A549 (cell line): ENCODE measurements around the gene KIAA0232. TPM values are rescaled to one million over a fixed set of nuclear protein-coding genes. Genes with fewer than 3 reads are reported as not detected.
A peak's percentile ranks its signal among the peaks of the same experiment; 100 is the strongest.
"Not testable (repeated sequence)": the region's sequence is repeated elsewhere in the genome, so short reads cannot be mapped to it uniquely, and the experiment has no call there.

Experiments used
- ATAC-seq, 2 experiments: fragments of 200-7000 bp in 1 of 2; fragments of >200 bp in 1 of 2; cut with Nextera tagmentation in 1 of 2; cut with Tn5 transposase in 1 of 2; 3 replicates each; pipeline versions ENCODE4 v1.8.0 to v1.9.1; 2018 to 2020; ENCODE audit warnings: mild to moderate bottlenecking in 1 of 2, moderate library complexity in 1 of 2
- CTCF ChIA-PET: fragments of 300-600 bp; sonication (Branson Sonifier 250); formaldehyde crosslinking; extraction: SDS; loops from one replicate; lab custom pipeline; 2021; ENCODE audit warnings: antibody characterized with exemption, inconsistent platforms; lab: Yijun Ruan, JAX
- POLR2A ChIA-PET: fragments of 350-600 bp; formaldehyde crosslinking; extraction: SDS; loops from one replicate; lab custom pipeline; 2021; ENCODE audit warnings: antibody characterized with exemption, inconsistent platforms; lab: Yijun Ruan, JAX
- DNase-seq, 2 experiments: peaks; one replicate each; pipeline versions ENCODE4 v3.0.0 to v3.0.0-alpha.2; 2011 to 2016; ENCODE audit warnings: low read depth in 1 of 2, low spot score in 1 of 2
- FAIRE-seq: peaks from 2 replicates; lab custom pipeline; 2011; peaks lifted over from hg19 to GRCh38; lab: Jason Lieb, UNC
- H3K27ac ChIP-seq, 2 experiments: fragments of >200 bp; sonication (Bioruptor Twin); formaldehyde crosslinking; 3 replicates each; pipeline ENCODE4 v1.5.1; 2016 to 2017
- H3K4me1 ChIP-seq: fragments of >200 bp; sonication (Bioruptor Twin); formaldehyde crosslinking; 3 replicates; pipeline ENCODE4 v1.6.1; 2016
- H3K4me2 ChIP-seq: fragments of >200 bp; sonication (Bioruptor Twin); formaldehyde crosslinking; 3 replicates; pipeline ENCODE4 v1.6.1; 2016
- H3K4me3 ChIP-seq: fragments of >200 bp; sonication (Bioruptor Twin); formaldehyde crosslinking; 3 replicates; pipeline ENCODE4 v1.5.1; 2016
- H3K9me3 ChIP-seq: fragments of >200 bp; sonication (Bioruptor Twin); formaldehyde crosslinking; 3 replicates; pipeline ENCODE4 v1.6.1; 2016
- BHLHE40 ChIP-seq: IDR thresholded peaks from 2 replicates; pipeline ENCODE4 v1.6.1; 2012; ENCODE audit warnings: low read depth, low read length, inconsistent platforms
- CBX2 ChIP-seq: fragments of 200-600 bp; sonication (generic); IDR thresholded peaks from 2 replicates; pipeline ENCODE4 v1.6.1; 2016; ENCODE audit warnings: low read depth, mild to moderate bottlenecking, borderline replicate concordance
- CBX8 ChIP-seq: fragments of 200-600 bp; sonication (generic); IDR thresholded peaks from 2 replicates; pipeline ENCODE4 v1.6.1; 2016
- CEBPB ChIP-seq, 2 experiments: fragments of >200 bp in 1 of 2; sonication (Bioruptor Twin) in 1 of 2; formaldehyde crosslinking in 1 of 2; IDR thresholded peaks; 2 replicates each; pipeline ENCODE4 v1.6.1; 2012 to 2016
- EHF ChIP-seq: fragments of 250-450 bp; sonication (Bioruptor Pico); IDR thresholded peaks from 2 replicates; pipeline ENCODE4 v1.5.0; 2020; ENCODE audit warnings: mild to moderate bottlenecking
- ESRRA ChIP-seq: fragments of 150-350 bp; IDR thresholded peaks from 2 replicates; pipeline ENCODE4 v1.6.1; 2014; ENCODE audit warnings: mild to moderate bottlenecking, low read length, borderline replicate concordance
- KDM1A ChIP-seq: fragments of 200-600 bp; sonication (generic); IDR thresholded peaks from 2 replicates; pipeline ENCODE4 v1.6.1; 2016; ENCODE audit warnings: low read depth, mild to moderate bottlenecking
- RAD21 ChIP-seq, 2 experiments: fragments of >200 bp in 1 of 2; sonication (Bioruptor Twin) in 1 of 2; formaldehyde crosslinking in 1 of 2; IDR thresholded peaks in 1 of 2; conservative IDR thresholded peaks in 1 of 2; 2 replicates in 1 of 2; 3 replicates in 1 of 2; pipeline ENCODE4 v1.6.1; 2012 to 2018; ENCODE audit warnings: inconsistent platforms in 1 of 2
- RNF2 ChIP-seq: fragments of 200-600 bp; sonication (generic); IDR thresholded peaks from 2 replicates; pipeline ENCODE4 v1.6.1; 2016; ENCODE audit warnings: low read depth, mild to moderate bottlenecking, antibody characterized with exemption, moderate library complexity, borderline replicate concordance
- SMC3 ChIP-seq: fragments of >200 bp; sonication (Bioruptor Twin); formaldehyde crosslinking; IDR thresholded peaks from 3 replicates; pipeline ENCODE4 v1.6.1; 2018; ENCODE audit warnings: inconsistent platforms
- SREBF2 ChIP-seq: fragments of 450-650 bp; IDR thresholded peaks from 2 replicates; pipeline ENCODE4 v1.6.1; 2014; ENCODE audit warnings: mild to moderate bottlenecking, moderate library complexity
- ZSCAN20 ChIP-seq: fragments of 250-450 bp; sonication (Bioruptor Pico); IDR thresholded peaks from 2 replicates; pipeline ENCODE4 v1.8.0; 2022; ENCODE audit warnings: mild to moderate bottlenecking, moderate library complexity
- WGBS: methylation state at CpG from one replicate; pipeline ENCODE4 v1.1.6; 2017; ENCODE audit errors: missing lambda C conversion rate; 5-methylcytosine and 5-hydroxymethylcytosine counted together
- polyA plus RNA-seq, 4 experiments: library from polyadenylated mRNA; depleted of rRNA in 3 of 4; stranded (reverse); fragments of >200 nt; fragmentation: RNase III in 1 of 4; extraction: RNeasy Plus Mini Kit Qiagen cat#74134 plus additional on column Dnase treatment in 1 of 4; gene quantifications; 2 replicates in 3 of 4; 3 replicates in 1 of 4; pipeline ENCODE4 v1.2.3, GENCODE V29; 2011 to 2017
- TF ChIP-seq, protein P1 (sequence below): IDR thresholded peaks from 2 replicates; pipeline ENCODE4 v1.6.1; 2012
- TF ChIP-seq, protein P2 (sequence below): fragments of 200-600 bp; sonication (generic); IDR thresholded peaks from 2 replicates; pipeline ENCODE4 v1.6.1; 2016; ENCODE audit warnings: antibody characterized with exemption, mild to moderate bottlenecking, moderate library complexity
- TF ChIP-seq, protein P3 (sequence below): fragments of 250-450 bp; sonication (Bioruptor Pico); IDR thresholded peaks from 2 replicates; pipeline ENCODE4 v1.5.0; 2020; ENCODE audit warnings: low read depth, mild to moderate bottlenecking, moderate library complexity
- TF ChIP-seq, protein P4 (sequence below): fragments of 450-650 bp; IDR thresholded peaks from 2 replicates; pipeline ENCODE4 v1.6.1; 2014; ENCODE audit warnings: antibody characterized with exemption

KIAA0232 gene
- polyA plus RNA-seq, 2 of the 4 experiments (the other 2 are of a cell fraction): 9.3 to 21.5 TPM

DNA sequence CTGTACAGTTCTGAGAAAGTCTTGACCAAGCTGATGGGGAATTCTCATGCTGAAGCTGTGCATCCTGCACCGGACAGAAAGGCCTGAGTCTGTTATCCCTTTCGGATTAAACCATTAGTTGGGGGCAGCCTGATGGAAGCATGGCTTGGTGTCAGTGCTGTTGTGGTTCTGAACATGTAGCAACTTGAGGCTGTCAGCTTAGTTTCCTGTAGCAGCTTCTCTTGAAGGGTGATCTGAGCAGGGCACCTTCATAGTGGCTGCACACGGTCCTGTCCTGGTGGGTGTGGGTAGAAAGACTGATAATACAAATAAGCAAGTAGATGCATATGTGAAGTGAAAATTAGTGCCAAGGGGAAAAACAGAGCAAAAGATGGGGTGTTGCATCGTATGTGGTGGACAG is 11.7 kb downstream of the KIAA0232 start:
- no peaks in the 10 kb centered on the region for H3K9me3 ChIP-seq
- DNase-seq (no peak), FAIRE-seq (no peak), ATAC-seq (no peak)
- H3K4me2 ChIP-seq: no peak overlapping the region
- peaks cover 21% of the 10 kb centered on the region for H3K4me1 ChIP-seq
- WGBS: 92% methylated on average over 4 of the region's 4 CpGs
- TF ChIP-seq CBX2 (no peak), SREBF2 (no peak), KDM1A (no peak), RAD21 (conservative IDR thresholded peaks at IDR 0.05 in 1 of 2, IDR thresholded peaks at IDR 0.05 in 1 of 2) (no peak), EHF (CRISPR knock-in tag) (no peak), SMC3 (no peak), BHLHE40 (no peak)
- TF ChIP-seq, protein P1, sequence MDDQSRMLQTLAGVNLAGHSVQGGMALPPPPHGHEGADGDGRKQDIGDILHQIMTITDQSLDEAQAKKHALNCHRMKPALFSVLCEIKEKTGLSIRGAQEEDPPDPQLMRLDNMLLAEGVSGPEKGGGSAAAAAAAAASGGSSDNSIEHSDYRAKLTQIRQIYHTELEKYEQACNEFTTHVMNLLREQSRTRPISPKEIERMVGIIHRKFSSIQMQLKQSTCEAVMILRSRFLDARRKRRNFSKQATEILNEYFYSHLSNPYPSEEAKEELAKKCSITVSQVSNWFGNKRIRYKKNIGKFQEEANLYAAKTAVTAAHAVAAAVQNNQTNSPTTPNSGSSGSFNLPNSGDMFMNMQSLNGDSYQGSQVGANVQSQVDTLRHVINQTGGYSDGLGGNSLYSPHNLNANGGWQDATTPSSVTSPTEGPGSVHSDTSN: no peak
- TF ChIP-seq, protein P2, sequence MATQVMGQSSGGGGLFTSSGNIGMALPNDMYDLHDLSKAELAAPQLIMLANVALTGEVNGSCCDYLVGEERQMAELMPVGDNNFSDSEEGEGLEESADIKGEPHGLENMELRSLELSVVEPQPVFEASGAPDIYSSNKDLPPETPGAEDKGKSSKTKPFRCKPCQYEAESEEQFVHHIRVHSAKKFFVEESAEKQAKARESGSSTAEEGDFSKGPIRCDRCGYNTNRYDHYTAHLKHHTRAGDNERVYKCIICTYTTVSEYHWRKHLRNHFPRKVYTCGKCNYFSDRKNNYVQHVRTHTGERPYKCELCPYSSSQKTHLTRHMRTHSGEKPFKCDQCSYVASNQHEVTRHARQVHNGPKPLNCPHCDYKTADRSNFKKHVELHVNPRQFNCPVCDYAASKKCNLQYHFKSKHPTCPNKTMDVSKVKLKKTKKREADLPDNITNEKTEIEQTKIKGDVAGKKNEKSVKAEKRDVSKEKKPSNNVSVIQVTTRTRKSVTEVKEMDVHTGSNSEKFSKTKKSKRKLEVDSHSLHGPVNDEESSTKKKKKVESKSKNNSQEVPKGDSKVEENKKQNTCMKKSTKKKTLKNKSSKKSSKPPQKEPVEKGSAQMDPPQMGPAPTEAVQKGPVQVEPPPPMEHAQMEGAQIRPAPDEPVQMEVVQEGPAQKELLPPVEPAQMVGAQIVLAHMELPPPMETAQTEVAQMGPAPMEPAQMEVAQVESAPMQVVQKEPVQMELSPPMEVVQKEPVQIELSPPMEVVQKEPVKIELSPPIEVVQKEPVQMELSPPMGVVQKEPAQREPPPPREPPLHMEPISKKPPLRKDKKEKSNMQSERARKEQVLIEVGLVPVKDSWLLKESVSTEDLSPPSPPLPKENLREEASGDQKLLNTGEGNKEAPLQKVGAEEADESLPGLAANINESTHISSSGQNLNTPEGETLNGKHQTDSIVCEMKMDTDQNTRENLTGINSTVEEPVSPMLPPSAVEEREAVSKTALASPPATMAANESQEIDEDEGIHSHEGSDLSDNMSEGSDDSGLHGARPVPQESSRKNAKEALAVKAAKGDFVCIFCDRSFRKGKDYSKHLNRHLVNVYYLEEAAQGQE: no peak
- ChIA-PET CTCF (interaction anchor here (4.5 kb wide), 1 partner anchor 10 kb away, joined by 22 read pairs; the partner anchor contains the start of gene KIAA0232), POLR2A (no interaction called here)
- no peak overlapping the region for H3K27ac ChIP-seq
- no peak overlapping the region for H3K4me3 ChIP-seq

DNA sequence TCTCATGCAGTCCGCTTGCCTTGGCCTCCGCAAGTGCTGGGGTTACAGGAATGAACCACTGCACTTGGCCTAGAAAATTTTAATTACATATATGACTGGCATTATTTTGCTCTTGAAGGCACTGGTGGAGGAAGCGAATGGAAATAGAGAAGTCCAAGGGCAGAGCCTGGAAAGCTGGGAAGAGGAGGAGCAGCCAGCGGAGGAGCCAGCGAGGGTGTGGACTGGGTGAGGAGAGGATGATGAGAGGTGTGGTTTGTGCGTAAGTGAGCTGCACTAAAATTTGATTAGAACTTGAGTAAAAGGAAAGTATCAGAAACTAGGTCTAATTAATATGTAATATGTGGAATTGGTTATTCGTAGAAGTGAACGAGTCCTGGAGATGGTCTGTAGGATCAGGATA is 13.3 kb downstream of the KIAA0232 start:
- CTCF ChIA-PET: interaction anchor here (1.4 to 4.7 kb wide), 3 partner anchors 12 to 78 kb away, joined by 4 to 22 read pairs (median 17); partner anchors contain the start of gene KIAA0232
- WGBS: 96% methylated on average over 7 of the region's 8 CpGs
- no peak for FAIRE-seq

DNA sequence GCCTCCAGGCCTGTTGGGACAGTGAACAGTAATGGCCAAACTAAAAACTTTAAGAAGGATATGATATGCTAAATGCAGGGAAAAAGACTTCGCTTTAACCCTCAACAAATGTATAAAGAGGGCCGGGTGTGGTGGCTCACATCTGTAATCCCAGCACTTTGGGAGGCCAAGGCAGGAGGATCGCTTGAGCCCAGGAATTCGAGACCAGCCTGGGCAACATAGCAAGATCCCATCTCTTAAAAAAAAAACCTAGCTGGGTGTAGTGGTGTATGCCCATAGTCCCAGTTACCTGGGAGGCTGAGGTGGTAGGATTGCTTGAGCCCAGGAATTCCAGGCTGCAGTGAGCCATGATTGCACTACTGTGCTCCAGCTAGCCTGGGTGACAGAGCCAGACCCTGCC is 14.8 kb downstream of the KIAA0232 start:
- not testable (repeated sequence) for H3K4me3 ChIP-seq, ATAC-seq, FAIRE-seq, H3K9me3 ChIP-seq, DNase-seq, H3K27ac ChIP-seq
- POLR2A ChIA-PET: interaction anchor here (0.7 kb wide), 1 partner anchor 883 kb away, joined by 3 read pairs; no protein-coding TSS in a partner anchor
- WGBS: 86% methylated on average over 4 of the region's 4 CpGs
- CTCF ChIA-PET: interaction anchor here (1.4 to 4.7 kb wide), 2 partner anchors 77 kb away, joined by 4 to 17 read pairs; no protein-coding TSS in a partner anchor
- H3K4me1 ChIP-seq: peaks cover 26% of the 10 kb centered on the region
- H3K4me2 ChIP-seq: 0 out of 3 replicates have a peak overlapping the region, but pooled peaks have one; percentile 17

More for the DNA sequence above, 13.3 kb downstream of the KIAA0232 start:
- Histone ChIP-seq H3K4me1 (peaks cover 27% of the 10 kb centered on the region), H3K9me3 (no peaks in the 10 kb centered on the region), H3K4me2 (no peak overlapping the region), H3K27ac (no peak overlapping the region), H3K4me3 (no peak overlapping the region)
- ATAC-seq (no peak), DNase-seq (no peak)
- TF ChIP-seq BHLHE40: no peak
- no peak for TF ChIP-seq ESRRA
- TF ChIP-seq, protein P3, sequence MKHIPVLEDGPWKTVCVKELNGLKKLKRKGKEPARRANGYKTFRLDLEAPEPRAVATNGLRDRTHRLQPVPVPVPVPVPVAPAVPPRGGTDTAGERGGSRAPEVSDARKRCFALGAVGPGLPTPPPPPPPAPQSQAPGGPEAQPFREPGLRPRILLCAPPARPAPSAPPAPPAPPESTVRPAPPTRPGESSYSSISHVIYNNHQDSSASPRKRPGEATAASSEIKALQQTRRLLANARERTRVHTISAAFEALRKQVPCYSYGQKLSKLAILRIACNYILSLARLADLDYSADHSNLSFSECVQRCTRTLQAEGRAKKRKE (CRISPR knock-in tag): no peak
- TF ChIP-seq, protein P4, sequence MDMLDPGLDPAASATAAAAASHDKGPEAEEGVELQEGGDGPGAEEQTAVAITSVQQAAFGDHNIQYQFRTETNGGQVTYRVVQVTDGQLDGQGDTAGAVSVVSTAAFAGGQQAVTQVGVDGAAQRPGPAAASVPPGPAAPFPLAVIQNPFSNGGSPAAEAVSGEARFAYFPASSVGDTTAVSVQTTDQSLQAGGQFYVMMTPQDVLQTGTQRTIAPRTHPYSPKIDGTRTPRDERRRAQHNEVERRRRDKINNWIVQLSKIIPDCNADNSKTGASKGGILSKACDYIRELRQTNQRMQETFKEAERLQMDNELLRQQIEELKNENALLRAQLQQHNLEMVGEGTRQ: no peak
- TF ChIP-seq ZSCAN20: no peak
- no peak for TF ChIP-seq CBX8
- no peak for TF ChIP-seq RNF2
- TF ChIP-seq CEBPB (IDR thresholded peaks at IDR 0.05): no peak
- TF ChIP-seq, all 56 proteins: peak for 0
- POLR2A ChIA-PET: no interaction called here
